SK-N-SH (cell line): ENCODE results near the gene SDR39U1. TPM values are rescaled to one million over a fixed set of nuclear protein-coding genes. Genes with fewer than 3 reads are reported as not detected.

ENCODE experiments used
- CTCF ChIA-PET: fragments of 300-600, 350-600 bp; formaldehyde crosslinking; extraction: SDS; loops from one replicate; lab custom pipeline; 2021; lab: Yijun Ruan, JAX
- POLR2A ChIA-PET: fragments of 350-600 bp; sonication (Branson Sonifier 250); formaldehyde crosslinking; extraction: SDS; loops from one replicate; lab custom pipeline; 2020; ENCODE audit warnings: antibody characterized with exemption, inconsistent platforms; lab: Yijun Ruan, JAX
- DNase-seq: peaks from one replicate; pipeline ENCODE4 v3.0.0; 2012
- H2AFZ ChIP-seq: fragments of 200-600 bp; sonication (generic); 2 replicates; pipeline ENCODE4 v1.8.1; 2016; ENCODE audit warnings: antibody characterized with exemption, mild to moderate bottlenecking, low read depth
- H3F3A ChIP-seq: fragments of 200-600 bp; sonication (generic); replicated peaks from 2 replicates; pipeline ENCODE3; 2016; ENCODE audit warnings: antibody characterized with exemption, mild to moderate bottlenecking; ENCODE audit not compliant: insufficient read depth
- H3K27ac ChIP-seq, 2 experiments: fragments of 200-500 bp in 1 of 2; fragments of 200-600 bp in 1 of 2; sonication (Bioruptor generic) in 1 of 2; sonication (generic), shearing (Covaris generic) in 1 of 2; 2 replicates each; pipeline versions ENCODE4 v1.5.1 to v1.6.1; 2014 to 2016; ENCODE audit warnings: low read depth in 2 of 2, inconsistent platforms in 1 of 2, low read length in 1 of 2, mild to moderate bottlenecking in 1 of 2, mixed read lengths in 1 of 2
- H3K27me3 ChIP-seq: fragments of 200-600 bp; sonication (generic), shearing (Covaris generic); 2 replicates; pipeline ENCODE4 v1.6.1; 2016; ENCODE audit warnings: mixed run types; ENCODE audit not compliant: insufficient read depth
- H3K36me3 ChIP-seq, 2 experiments: fragments of 200-500 bp in 1 of 2; fragments of 200-600 bp in 1 of 2; sonication (Bioruptor generic) in 1 of 2; sonication (generic) in 1 of 2; replicated peaks in 1 of 2; 2 replicates each; pipeline versions ENCODE3 to v1.5.1; 2014 to 2016; ENCODE audit warnings: low read length in 1 of 2, mild to moderate bottlenecking in 1 of 2; ENCODE audit not compliant: insufficient read depth in 2 of 2, control insufficient read depth in 1 of 2
- H3K4me1 ChIP-seq, 2 experiments: fragments of 200-500 bp in 1 of 2; fragments of 200-600 bp in 1 of 2; sonication (Bioruptor generic) in 1 of 2; sonication (generic), shearing (Covaris generic) in 1 of 2; 2 replicates each; pipeline versions ENCODE4 v1.5.1 to v1.6.1; 2014 to 2016; ENCODE audit warnings: low read depth in 1 of 2, low read length in 1 of 2, mixed run types in 1 of 2; ENCODE audit not compliant: insufficient read depth in 2 of 2, control insufficient read depth in 1 of 2
- H3K4me2 ChIP-seq: fragments of 200-600 bp; sonication (generic), shearing (Covaris generic); 2 replicates; pipeline ENCODE4 v1.6.1; 2017; ENCODE audit warnings: mixed run types
- H3K4me3 ChIP-seq, 2 experiments: fragments of 200-500 bp in 1 of 2; fragments of 200-600 bp in 1 of 2; sonication (Bioruptor generic) in 1 of 2; sonication (generic), shearing (Covaris generic) in 1 of 2; 2 replicates each; pipeline versions ENCODE4 v1.5.1 to v1.8.1; 2014 to 2016; ENCODE audit warnings: low read depth in 2 of 2, inconsistent platforms in 1 of 2, low read length in 1 of 2, mild to moderate bottlenecking in 1 of 2, mixed read lengths in 1 of 2, moderate library complexity in 1 of 2
- H3K79me2 ChIP-seq: fragments of 200-600 bp; sonication (generic); 2 replicates; pipeline ENCODE4 v1.8.1; 2017; ENCODE audit warnings: mild to moderate bottlenecking; ENCODE audit not compliant: insufficient read depth
- H3K9ac ChIP-seq: fragments of 200-600 bp; sonication (generic); 2 replicates; pipeline ENCODE4 v1.6.1; 2017; ENCODE audit warnings: mixed run types
- H3K9me2 ChIP-seq: fragments of 200-600 bp; sonication (generic); 2 replicates; pipeline ENCODE4 v1.6.1; 2017; ENCODE audit warnings: mixed run types
- H3K9me3 ChIP-seq: fragments of 200-600 bp; sonication (generic); 2 replicates; pipeline ENCODE4 v1.6.1; 2017; ENCODE audit warnings: mixed run types, mild to moderate bottlenecking, moderate library complexity
- H4K20me1 ChIP-seq: fragments of 200-600 bp; sonication (generic); 2 replicates; pipeline ENCODE4 v1.6.1; 2017; ENCODE audit warnings: mild to moderate bottlenecking, mixed run types; ENCODE audit not compliant: insufficient read depth
- CTCF ChIP-seq: fragments of 200-600 bp; sonication (generic); IDR thresholded peaks from 2 replicates; pipeline ENCODE4 v1.6.1; 2017; ENCODE audit warnings: antibody characterized with exemption, mild to moderate bottlenecking, moderate library complexity
- ELF1 ChIP-seq: IDR thresholded peaks from 2 replicates; pipeline ENCODE4 v1.4.0; 2012
- EP300 ChIP-seq, 2 experiments: IDR thresholded peaks; 2 replicates each; pipeline versions ENCODE4 v1.4.0 to v1.6.1; 2012; ENCODE audit warnings: borderline replicate concordance in 1 of 2, low read depth in 1 of 2, low read length in 1 of 2
- FOSL2 ChIP-seq: IDR thresholded peaks from 2 replicates; pipeline ENCODE4 v1.4.0; 2012; ENCODE audit warnings: low read depth, mild to moderate bottlenecking, moderate library complexity, borderline replicate concordance
- FOXM1 ChIP-seq: IDR thresholded peaks from 2 replicates; pipeline ENCODE4 v1.4.0; 2012; ENCODE audit warnings: low read depth, mild to moderate bottlenecking
- GABPA ChIP-seq: IDR thresholded peaks from 2 replicates; pipeline ENCODE4 v1.4.0; 2012; ENCODE audit warnings: low read depth, mild to moderate bottlenecking
- GATA2 ChIP-seq: sonication (generic); formaldehyde crosslinking; IDR thresholded peaks from 2 replicates; pipeline ENCODE4 v1.5.0; 2020; ENCODE audit warnings: mild to moderate bottlenecking, missing genetic modification reagents
- IRF3 ChIP-seq: fragments of 150-350 bp; IDR thresholded peaks from 2 replicates; pipeline ENCODE4 v1.6.1; 2016; ENCODE audit warnings: mild to moderate bottlenecking, low read depth, low read length
- NFIC ChIP-seq: IDR thresholded peaks from 2 replicates; pipeline ENCODE4 v1.4.0; 2012; ENCODE audit warnings: borderline replicate concordance
- RAD21 ChIP-seq: IDR thresholded peaks from 2 replicates; pipeline ENCODE4 v1.6.1; 2012; ENCODE audit warnings: mild to moderate bottlenecking, low read length
- RCOR1 ChIP-seq: fragments of 150-350 bp; IDR thresholded peaks from 2 replicates; pipeline ENCODE4 v1.6.1; 2017; ENCODE audit warnings: antibody characterized with exemption, low read length
- RXRA ChIP-seq: IDR thresholded peaks from 2 replicates; pipeline ENCODE4 v1.4.0; 2012; ENCODE audit warnings: low read depth, mild to moderate bottlenecking, borderline replicate concordance
- TEAD4 ChIP-seq: IDR thresholded peaks from 2 replicates; pipeline ENCODE4 v1.4.0; 2012; ENCODE audit warnings: mild to moderate bottlenecking, borderline replicate concordance; ENCODE audit not compliant: insufficient read depth
- USF2 ChIP-seq: fragments of 150-350 bp; IDR thresholded peaks from 2 replicates; pipeline ENCODE4 v1.6.1; 2017; ENCODE audit warnings: antibody characterized with exemption, low read length, low read depth, borderline replicate concordance
- WGBS: methylation state at CpG from one replicate; pipeline ENCODE4 v1.1.6; 2017; ENCODE audit warnings: low lambda C conversion rate; 5-methylcytosine and 5-hydroxymethylcytosine counted together
- polyA plus RNA-seq, 3 experiments: library from polyadenylated mRNA; depleted of rRNA; stranded (reverse); fragments of >200 nt; gene quantifications; 2 replicates each; pipeline ENCODE4 v1.2.3, GENCODE V29; 2012

The SDR39U1 gene
- polyA plus RNA-seq, 1 of the 3 experiments (the other 2 are of a cell fraction) = 81.8 TPM

- DNase-seq = no peak
- Histone ChIP-seq H3K9ac (no peak overlapping the region), H3K9me2 (no peaks in the 10 kb centered on the region), H2AFZ (no peak overlapping the region), H3K4me1 (no peaks in the 10 kb centered on the region; a peak in 1 of 4 replicates), H3K79me2 (no peaks in the 10 kb centered on the region), H3K4me2 (no peak overlapping the region), H3F3A (no peaks in the 10 kb centered on the region), H3K36me3 (peaks cover 0 to 6% of the 10 kb centered on the region in 2 experiments), H3K9me3 (no peaks in the 10 kb centered on the region), H3K27ac (no peak overlapping the region; a peak in 1 of 4 replicates), H4K20me1 (no peaks in the 10 kb centered on the region), H3K4me3 (no peak overlapping the region), H3K27me3 (0 out of 2 replicates have a peak, but pooled peaks cover 5% of the 10 kb centered on the region)
- ChIA-PET CTCF (interaction anchor here (0.9 to 5.2 kb wide), 7 partner anchors 11 to 88 kb away, joined by 3 to 41 read pairs (median 11); partner anchors contain the start of genes CBLN3 and KHNYN), POLR2A (no interaction called here)
- TF ChIP-seq CTCF = no peak
- no peak for TF ChIP-seq RCOR1
- TF ChIP-seq FOSL2 = no peak
- no peak for TF ChIP-seq RXRA
- no peak for TF ChIP-seq FOXM1
- no peak for TF ChIP-seq NFIC
- TF ChIP-seq ELF1 = no peak
- no peak for TF ChIP-seq GATA2 (CRISPR knock-in tag)
- TF ChIP-seq IRF3 = no peak
- no peak for TF ChIP-seq EP300 (IDR thresholded peaks at IDR 0.05; ENCODE audit: borderline replicate concordance in 1 of 2, low read depth in 1 of 2, low read length in 1 of 2)
- 87% methylated on average over 19 of the region's 25 CpGs for WGBS
Observed at GRCh38 chr14:24415421-24416253, 26.9 kb downstream of the SDR39U1 start.

GRCh38 chr14:24414732-24415420, 27.7 kb downstream of the SDR39U1 start:
- WGBS = 80% methylated on average over 4 of the region's 15 CpGs
- 0 out of 2 replicates have a peak, but pooled peaks cover 5% of the 10 kb centered on the region for H3K27me3 ChIP-seq
- no peaks in the 10 kb centered on the region for H3K79me2 ChIP-seq
- no peak overlapping the region for H3K4me3 ChIP-seq
- no peak for DNase-seq
- H3K36me3 ChIP-seq = peaks cover 0 to 6% of the 10 kb centered on the region in 2 experiments
- ChIA-PET POLR2A (no interaction called here), CTCF (interaction anchor here (0.8 to 5.2 kb wide), 6 partner anchors 17 to 238 kb away, joined by 3 to 41 read pairs (median 30); partner anchors contain the start of genes CBLN3 and KHNYN)
- no peak for TF ChIP-seq TEAD4
- no peak for TF ChIP-seq USF2
- no peak for TF ChIP-seq GABPA
- no peak for TF ChIP-seq RAD21
- H4K20me1 ChIP-seq = no peaks in the 10 kb centered on the region
- no peaks in the 10 kb centered on the region for H3K9me3 ChIP-seq
- no peaks in the 10 kb centered on the region for H3K9me2 ChIP-seq
- no peaks in the 10 kb centered on the region for H3F3A ChIP-seq
- no peak overlapping the region for H2AFZ ChIP-seq
- H3K4me2 ChIP-seq = no peak overlapping the region
- no peak overlapping the region for H3K9ac ChIP-seq
- H3K27ac ChIP-seq = no peak overlapping the region
- no peaks in the 10 kb centered on the region; a peak in 1 of 4 replicates for H3K4me1 ChIP-seq
